GM12872 (cell line): Measurements from ENCODE around the gene MVB12B.

Source experiments
- TF ChIP-seq, protein P1 (sequence below): IDR thresholded peaks from 3 replicates; pipeline ENCODE4 v1.5.1; 2011; ENCODE audit warnings: low read depth, mild to moderate bottlenecking, low read length, moderate library complexity; ENCODE audit not compliant: insufficient read depth

MVB12B gene

GRCh38 chr9:126453156-126453963, 126.7 kb downstream of the MVB12B start:
- TF ChIP-seq, protein P1, sequence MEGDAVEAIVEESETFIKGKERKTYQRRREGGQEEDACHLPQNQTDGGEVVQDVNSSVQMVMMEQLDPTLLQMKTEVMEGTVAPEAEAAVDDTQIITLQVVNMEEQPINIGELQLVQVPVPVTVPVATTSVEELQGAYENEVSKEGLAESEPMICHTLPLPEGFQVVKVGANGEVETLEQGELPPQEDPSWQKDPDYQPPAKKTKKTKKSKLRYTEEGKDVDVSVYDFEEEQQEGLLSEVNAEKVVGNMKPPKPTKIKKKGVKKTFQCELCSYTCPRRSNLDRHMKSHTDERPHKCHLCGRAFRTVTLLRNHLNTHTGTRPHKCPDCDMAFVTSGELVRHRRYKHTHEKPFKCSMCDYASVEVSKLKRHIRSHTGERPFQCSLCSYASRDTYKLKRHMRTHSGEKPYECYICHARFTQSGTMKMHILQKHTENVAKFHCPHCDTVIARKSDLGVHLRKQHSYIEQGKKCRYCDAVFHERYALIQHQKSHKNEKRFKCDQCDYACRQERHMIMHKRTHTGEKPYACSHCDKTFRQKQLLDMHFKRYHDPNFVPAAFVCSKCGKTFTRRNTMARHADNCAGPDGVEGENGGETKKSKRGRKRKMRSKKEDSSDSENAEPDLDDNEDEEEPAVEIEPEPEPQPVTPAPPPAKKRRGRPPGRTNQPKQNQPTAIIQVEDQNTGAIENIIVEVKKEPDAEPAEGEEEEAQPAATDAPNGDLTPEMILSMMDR, result no peak

GRCh38 chr9:126454215-126454614, 127.6 kb downstream of the MVB12B start:
- TF ChIP-seq, protein P1, result no peak

DNA sequence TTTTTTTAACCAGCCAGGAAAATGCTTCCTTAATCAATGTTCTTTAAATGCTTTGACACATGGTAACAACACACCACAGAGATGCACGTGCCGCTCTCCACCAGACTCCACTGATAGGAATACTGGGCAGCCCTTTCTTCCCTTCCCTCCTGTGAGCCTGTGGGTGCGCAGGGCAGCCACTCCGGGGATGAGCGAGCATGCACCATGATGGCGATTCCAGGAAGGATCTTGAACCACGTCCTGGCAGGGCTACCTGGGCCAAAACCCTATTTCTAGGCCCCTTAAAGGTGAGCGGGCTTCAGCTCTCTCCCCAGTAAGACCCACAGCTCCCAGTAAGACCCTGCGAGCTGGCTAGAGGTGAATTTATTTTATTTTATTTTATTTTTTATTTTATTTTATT, 128.2 kb downstream of the MVB12B start:
- TF ChIP-seq, protein P1, result no peak

- TF ChIP-seq, protein P1, result no peak
These were observed 130.0 kb downstream of the MVB12B start for GRCh38 chr9:126456441-126457174.

DNA sequence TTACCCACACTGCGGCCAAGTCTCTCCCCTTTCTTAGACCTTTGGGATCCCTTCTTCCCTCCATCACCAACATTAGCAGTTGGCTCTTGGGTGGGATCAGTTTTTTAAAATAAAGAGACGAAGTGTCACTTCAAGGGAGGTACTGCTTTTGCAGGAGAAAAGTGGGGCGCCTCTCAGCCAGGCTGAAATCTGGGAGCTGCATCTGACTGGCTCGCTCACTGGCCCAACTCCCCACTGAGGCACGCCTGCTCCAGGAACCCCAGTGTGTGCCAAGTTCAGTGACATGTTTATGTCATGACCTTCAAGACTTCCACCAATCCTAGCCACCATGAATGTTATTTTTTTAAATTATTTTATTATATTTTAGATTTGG, 130.5 kb downstream of the MVB12B start:
- TF ChIP-seq, protein P1, result no peak

GRCh38 chr9:126457890-126458289, 131.3 kb downstream of the MVB12B start:
- TF ChIP-seq, protein P1, result no peak

DNA sequence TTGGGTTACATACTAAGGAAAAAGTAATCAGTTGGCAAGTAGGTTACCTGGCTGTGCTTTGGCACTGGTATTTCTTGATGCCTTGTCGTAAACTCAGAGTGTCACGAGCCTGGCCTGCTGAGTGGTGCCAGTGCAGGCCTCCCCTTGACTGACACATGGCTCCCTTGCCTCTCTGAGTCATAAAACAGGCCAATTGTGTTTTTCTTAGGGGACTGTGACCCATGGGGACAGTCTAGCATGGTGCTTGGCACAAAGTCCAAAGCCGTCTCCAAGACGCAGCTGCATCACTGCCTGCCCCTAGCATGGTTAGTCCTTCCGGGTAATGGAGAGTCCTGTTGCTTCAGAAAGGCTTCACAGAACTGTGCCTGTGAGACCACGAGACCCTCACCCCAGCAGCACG, 132.5 kb downstream of the MVB12B start:
- TF ChIP-seq, protein P1, result no peak
